Panc1 (cell line): ENCODE results near the gene NCLN. TPM values are rescaled to one million over a fixed set of nuclear protein-coding genes. Genes with fewer than 3 reads are reported as not detected.

ENCODE experiments used
- ATAC-seq: fragments of 200-7000 bp; cut with Tn5 transposase; 2 replicates; pipeline ENCODE4 v1.9.1; 2020; ENCODE audit warnings: mild to moderate bottlenecking, moderate library complexity
- BruUV-seq: library from RNA; stranded (reverse); fragments of 400-500 nt; replicated peaks from 2 replicates; lab custom pipeline; 2021; lab: Mats Ljungman, UMichigan
- CTCF ChIA-PET: fragments of 300-600 bp; sonication (Branson Sonifier 250); formaldehyde crosslinking; loops from one replicate; lab custom pipeline; 2022; ENCODE audit warnings: antibody characterized with exemption; lab: Charles Lee
- POLR2A ChIA-PET: fragments of 300-600 bp; sonication (Branson Sonifier 250); formaldehyde crosslinking; loops from one replicate; lab custom pipeline; 2022; ENCODE audit warnings: antibody characterized with exemption; lab: Charles Lee
- DNase-seq: peaks from one replicate; pipeline ENCODE4 v3.0.0-alpha.2; 2010; ENCODE audit warnings: low read depth, low spot score
- H3K27ac ChIP-seq: 2 replicates; pipeline ENCODE4 v1.5.1; 2011; ENCODE audit warnings: mild to moderate bottlenecking, low read length, inconsistent platforms
- H3K27me3 ChIP-seq: fragments of 200-500 bp; sonication (Bioruptor generic); 2 replicates; pipeline ENCODE4 v1.6.0; 2014; ENCODE audit warnings: low read length, inconsistent platforms; ENCODE audit not compliant: control insufficient read depth, insufficient read depth
- H3K36me3 ChIP-seq: fragments of 200-500 bp; sonication (Bioruptor generic); 2 replicates; pipeline ENCODE4 v1.5.1; 2014; ENCODE audit warnings: inconsistent platforms, mild to moderate bottlenecking, low read length, moderate library complexity; ENCODE audit not compliant: control insufficient read depth, insufficient read depth
- H3K4me1 ChIP-seq: 2 replicates; pipeline ENCODE4 v1.5.1; 2011; ENCODE audit warnings: inconsistent platforms, mild to moderate bottlenecking, low read length, moderate library complexity; ENCODE audit not compliant: control insufficient read depth, insufficient read depth
- H3K4me3 ChIP-seq, 2 experiments: 2 replicates each; pipeline ENCODE4 v1.5.1; 2011 to 2012; ENCODE audit warnings: low read depth in 2 of 2, low read length in 2 of 2, mild to moderate bottlenecking in 2 of 2, inconsistent platforms in 1 of 2, moderate library complexity in 1 of 2
- H3K9me3 ChIP-seq: fragments of 200-500 bp; sonication (Bioruptor generic); 2 replicates; pipeline ENCODE4 v1.5.1; 2014; ENCODE audit warnings: low read depth, mild to moderate bottlenecking, inconsistent platforms, low read length, moderate library complexity; ENCODE audit not compliant: control insufficient read depth, insufficient read depth
- POLR2AphosphoS5 ChIP-seq: IDR thresholded peaks from 2 replicates; pipeline ENCODE4 v1.6.1; 2012; ENCODE audit warnings: mild to moderate bottlenecking, low read depth, low read length, moderate library complexity
- SIN3A ChIP-seq: IDR thresholded peaks from 2 replicates; pipeline ENCODE4 v1.6.1; 2012; ENCODE audit warnings: low read depth, mild to moderate bottlenecking, low read length, moderate library complexity, borderline replicate concordance; ENCODE audit not compliant: insufficient read depth
- TCF7L2 ChIP-seq: IDR thresholded peaks from 2 replicates; pipeline ENCODE4 v1.6.1; 2011; ENCODE audit warnings: mild to moderate bottlenecking, low read depth, low read length, inconsistent platforms
- in situ Hi-C: cut with HindIII; loops from 2 replicates; pipeline ENCODE4 v1.10.0; 2016; ENCODE audit warnings: low sequenced_read_pairs, low pct_unique_long_range_greater_than_20kb
- intact Hi-C: fragments of 100-400 bp; cut with micrococcal nuclease; formaldehyde crosslinking; loops from one replicate; pipeline ENCODE4 v1.10.0; 2022; ENCODE audit not compliant: unreplicated experiment
- total RNA-seq: library from RNA; stranded (reverse); gene quantifications from one replicate; pipeline ENCODE4 v1.2.1, GENCODE V29; 2021; ENCODE audit not compliant: unreplicated experiment
- TF ChIP-seq, protein P1 (sequence below), 2 experiments: IDR thresholded peaks; 2 replicates each; pipeline ENCODE4 v1.6.1; 2011 to 2012; ENCODE audit warnings: low read depth in 2 of 2, control low read depth in 1 of 2, low read length in 1 of 2, mild to moderate bottlenecking in 1 of 2, moderate library complexity in 1 of 2; ENCODE audit not compliant: insufficient read depth in 1 of 2
- TF ChIP-seq, protein P2 (sequence below): fragments of 450-650 bp; IDR thresholded peaks from 2 replicates; pipeline ENCODE4 v1.5.1; 2017; ENCODE audit warnings: mild to moderate bottlenecking

The NCLN gene
- total RNA-seq, 1 experiment from 2014 or later, result 132 TPM

DNA sequence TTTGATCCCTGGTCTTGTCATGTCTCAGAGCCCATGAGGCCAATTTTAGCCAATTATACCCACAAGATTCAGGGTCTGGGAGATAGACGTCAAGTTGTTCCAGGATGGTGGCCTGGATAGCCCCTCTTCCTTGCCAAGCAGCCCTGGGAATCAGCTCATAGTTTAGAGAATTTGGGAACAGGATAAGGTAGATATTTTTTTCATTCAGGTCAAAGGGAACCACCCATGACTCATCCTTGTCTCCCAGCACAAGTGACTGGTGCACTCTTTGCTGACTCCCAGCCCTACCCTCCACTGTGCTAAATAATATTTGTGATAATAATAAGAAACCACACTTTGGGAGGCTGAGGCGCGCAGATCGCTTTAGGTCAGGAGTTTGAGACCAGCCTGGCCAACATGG is 24.3 kb upstream of the NCLN start:
- ChIA-PET CTCF (interaction anchor here (1.5 kb wide), 1 partner anchor 32 kb away, joined by 11 read pairs; no protein-coding TSS in a partner anchor), POLR2A (no interaction called here)
- Histone ChIP-seq H3K27ac (no peak overlapping the region), H3K27me3 (no peaks in the 10 kb centered on the region), H3K4me3 (no peak overlapping the region), H3K9me3 (no peaks in the 10 kb centered on the region), H3K4me1 (no peaks in the 10 kb centered on the region; the same call in 1 of the 2 replicates), H3K36me3 (no peaks in the 10 kb centered on the region)
- intact Hi-C loops, result no loop called here
- DNase-seq (no peak), ATAC-seq (0 out of 2 replicates have a peak, but pooled peaks have one; percentile 52)
- TF ChIP-seq POLR2AphosphoS5 (no peak), TCF7L2 (no peak), SIN3A (no peak)
- TF ChIP-seq, protein P1, sequence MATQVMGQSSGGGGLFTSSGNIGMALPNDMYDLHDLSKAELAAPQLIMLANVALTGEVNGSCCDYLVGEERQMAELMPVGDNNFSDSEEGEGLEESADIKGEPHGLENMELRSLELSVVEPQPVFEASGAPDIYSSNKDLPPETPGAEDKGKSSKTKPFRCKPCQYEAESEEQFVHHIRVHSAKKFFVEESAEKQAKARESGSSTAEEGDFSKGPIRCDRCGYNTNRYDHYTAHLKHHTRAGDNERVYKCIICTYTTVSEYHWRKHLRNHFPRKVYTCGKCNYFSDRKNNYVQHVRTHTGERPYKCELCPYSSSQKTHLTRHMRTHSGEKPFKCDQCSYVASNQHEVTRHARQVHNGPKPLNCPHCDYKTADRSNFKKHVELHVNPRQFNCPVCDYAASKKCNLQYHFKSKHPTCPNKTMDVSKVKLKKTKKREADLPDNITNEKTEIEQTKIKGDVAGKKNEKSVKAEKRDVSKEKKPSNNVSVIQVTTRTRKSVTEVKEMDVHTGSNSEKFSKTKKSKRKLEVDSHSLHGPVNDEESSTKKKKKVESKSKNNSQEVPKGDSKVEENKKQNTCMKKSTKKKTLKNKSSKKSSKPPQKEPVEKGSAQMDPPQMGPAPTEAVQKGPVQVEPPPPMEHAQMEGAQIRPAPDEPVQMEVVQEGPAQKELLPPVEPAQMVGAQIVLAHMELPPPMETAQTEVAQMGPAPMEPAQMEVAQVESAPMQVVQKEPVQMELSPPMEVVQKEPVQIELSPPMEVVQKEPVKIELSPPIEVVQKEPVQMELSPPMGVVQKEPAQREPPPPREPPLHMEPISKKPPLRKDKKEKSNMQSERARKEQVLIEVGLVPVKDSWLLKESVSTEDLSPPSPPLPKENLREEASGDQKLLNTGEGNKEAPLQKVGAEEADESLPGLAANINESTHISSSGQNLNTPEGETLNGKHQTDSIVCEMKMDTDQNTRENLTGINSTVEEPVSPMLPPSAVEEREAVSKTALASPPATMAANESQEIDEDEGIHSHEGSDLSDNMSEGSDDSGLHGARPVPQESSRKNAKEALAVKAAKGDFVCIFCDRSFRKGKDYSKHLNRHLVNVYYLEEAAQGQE (IDR thresholded peaks at IDR 0.05; ENCODE audit: insufficient read depth in 1 of 2, low read depth in 2 of 2, low read length in 1 of 2), result no peak
- TF ChIP-seq, protein P2, sequence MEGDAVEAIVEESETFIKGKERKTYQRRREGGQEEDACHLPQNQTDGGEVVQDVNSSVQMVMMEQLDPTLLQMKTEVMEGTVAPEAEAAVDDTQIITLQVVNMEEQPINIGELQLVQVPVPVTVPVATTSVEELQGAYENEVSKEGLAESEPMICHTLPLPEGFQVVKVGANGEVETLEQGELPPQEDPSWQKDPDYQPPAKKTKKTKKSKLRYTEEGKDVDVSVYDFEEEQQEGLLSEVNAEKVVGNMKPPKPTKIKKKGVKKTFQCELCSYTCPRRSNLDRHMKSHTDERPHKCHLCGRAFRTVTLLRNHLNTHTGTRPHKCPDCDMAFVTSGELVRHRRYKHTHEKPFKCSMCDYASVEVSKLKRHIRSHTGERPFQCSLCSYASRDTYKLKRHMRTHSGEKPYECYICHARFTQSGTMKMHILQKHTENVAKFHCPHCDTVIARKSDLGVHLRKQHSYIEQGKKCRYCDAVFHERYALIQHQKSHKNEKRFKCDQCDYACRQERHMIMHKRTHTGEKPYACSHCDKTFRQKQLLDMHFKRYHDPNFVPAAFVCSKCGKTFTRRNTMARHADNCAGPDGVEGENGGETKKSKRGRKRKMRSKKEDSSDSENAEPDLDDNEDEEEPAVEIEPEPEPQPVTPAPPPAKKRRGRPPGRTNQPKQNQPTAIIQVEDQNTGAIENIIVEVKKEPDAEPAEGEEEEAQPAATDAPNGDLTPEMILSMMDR, result no peak
- BruUV-seq, result no TSS peak
- in situ Hi-C loops, result no loop called here

DNA sequence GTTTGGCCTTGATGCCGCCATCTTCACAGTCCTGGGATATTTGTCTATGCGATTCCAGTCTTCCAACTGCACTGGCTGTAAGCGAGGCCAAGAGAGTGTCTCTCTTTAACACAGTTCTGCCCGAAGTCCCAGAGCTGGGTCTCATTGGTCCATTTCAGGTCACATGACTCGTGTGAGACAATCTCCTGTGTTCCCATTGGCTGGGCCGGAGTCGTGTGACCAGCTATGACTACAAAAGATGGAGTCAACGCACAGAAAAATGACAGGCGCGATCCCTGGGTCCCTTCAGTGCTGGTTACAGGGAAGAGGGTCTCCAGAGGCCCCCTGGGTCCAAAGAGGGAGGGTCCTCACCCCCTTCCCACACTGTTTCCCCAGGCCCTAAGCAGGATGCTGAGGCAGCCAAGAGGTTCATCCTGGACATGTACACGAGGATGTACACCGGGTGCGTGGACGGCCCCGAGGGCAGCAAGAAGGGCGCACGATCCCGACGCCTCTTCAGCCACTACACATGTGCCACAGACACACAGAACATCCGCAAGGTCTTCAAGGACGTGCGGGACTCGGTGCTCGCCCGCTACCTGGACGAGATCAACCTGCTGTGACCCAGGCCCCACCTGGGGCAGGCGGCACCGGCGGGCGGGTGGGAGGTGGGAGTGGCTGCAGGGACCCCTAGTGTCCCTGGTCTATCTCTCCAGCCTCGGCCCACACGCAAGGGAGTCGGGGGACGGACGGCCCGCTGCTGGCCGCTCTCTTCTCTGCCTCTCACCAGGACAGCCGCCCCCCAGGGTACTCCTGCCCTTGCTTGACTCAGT is 23.1 kb upstream of the NCLN start:
- DNase-seq, result no peak
- Histone ChIP-seq H3K36me3 (no peaks in the 10 kb centered on the region), H3K27me3 (no peaks in the 10 kb centered on the region), H3K27ac (no peak overlapping the region), H3K4me3 (no peak overlapping the region), H3K4me1 (no peaks in the 10 kb centered on the region; the same call in 1 of the 2 replicates), H3K9me3 (no peaks in the 10 kb centered on the region)
- ATAC-seq, result 0 out of 2 replicates have a peak, but pooled peaks have one; percentile 32
- TF ChIP-seq, protein P2, result no peak
- TF ChIP-seq SIN3A (no peak), POLR2AphosphoS5 (no peak), TCF7L2 (no peak)
- TF ChIP-seq, protein P1 (IDR thresholded peaks at IDR 0.05; ENCODE audit: insufficient read depth in 1 of 2, low read depth in 2 of 2, low read length in 1 of 2), result no peak
- intact Hi-C loops, result loop anchor here (2.0 kb wide), 1 partner anchor 212 kb away; no protein-coding TSS in a partner anchor
- BruUV-seq, result no TSS peak
- ChIA-PET POLR2A (no interaction called here), CTCF (interaction anchor here (0.6 to 1.5 kb wide), 3 partner anchors 33 to 552 kb away, joined by 3 to 11 read pairs (median 6); no protein-coding TSS in a partner anchor)
- in situ Hi-C loops, result no loop called here
